Kidney (tissue), 14 donors: ENCODE data around the gene USP25. TPM values are rescaled to one million over a fixed set of nuclear protein-coding genes. Genes with fewer than 3 reads are reported as not detected.
A peak's percentile ranks its signal among the peaks of the same experiment; 100 is the strongest.

Experiments used
- DNase-seq, 5 donors: peaks; one replicate each; pipeline ENCODE4 v3.0.0-alpha.2; 2013 to 2020
- FAIRE-seq: peaks from 2 replicates; lab custom pipeline; 2012; peaks lifted over from hg19 to GRCh38; lab: Jason Lieb, UNC
- H3K27ac ChIP-seq, 2 donors: one replicate each; pipeline ENCODE4 v1.7.0; 2013; ENCODE audit warnings: low read depth in 2 of 2, low read length in 2 of 2, inconsistent platforms in 1 of 2
- H3K27me3 ChIP-seq: one replicate; pipeline ENCODE4 v1.7.1; 2013; ENCODE audit warnings: low read length, inconsistent platforms; ENCODE audit not compliant: control insufficient read depth, insufficient read depth
- H3K36me3 ChIP-seq, 3 donors: one replicate each; pipeline versions ENCODE4 v1.7.0 to v1.7.1; 2013; ENCODE audit warnings: low read length in 3 of 3, control low read depth in 1 of 3, inconsistent platforms in 1 of 3; ENCODE audit not compliant: insufficient read depth in 3 of 3, control insufficient read depth in 2 of 3
- H3K4me1 ChIP-seq, 3 donors: one replicate each; pipeline versions ENCODE4 v1.7.0 to v1.7.1; 2013; ENCODE audit warnings: low read length in 3 of 3, inconsistent platforms in 1 of 3, low read depth in 1 of 3; ENCODE audit not compliant: control insufficient read depth in 2 of 3, insufficient read depth in 2 of 3
- H3K4me3 ChIP-seq, 3 donors: one replicate each; pipeline versions ENCODE4 v1.7.0 to v1.8.1; 2013; ENCODE audit warnings: low read length in 3 of 3, control low read depth in 1 of 3, inconsistent platforms in 1 of 3
- H3K9ac ChIP-seq, 3 donors: one replicate each; pipeline versions ENCODE4 v1.7.0 to v1.7.1; 2013; ENCODE audit warnings: low read length in 3 of 3, control low read depth in 1 of 3, inconsistent platforms in 1 of 3
- H3K9me3 ChIP-seq, 3 donors: one replicate each; pipeline versions ENCODE4 v1.7.0 to v1.7.1; 2013; ENCODE audit warnings: low read length in 3 of 3, control low read depth in 1 of 3, inconsistent platforms in 1 of 3; ENCODE audit not compliant: control insufficient read depth in 2 of 3, insufficient read depth in 1 of 3
- intact Hi-C: fragments of 100-400 bp; cut with DNase I; formaldehyde crosslinking; loops from one replicate; pipeline ENCODE4 v1.11.1; 2022
- polyA plus RNA-seq: library from polyadenylated mRNA; stranded (reverse); fragments of 350-450 nt; fragmentation: Illumina TruSeq; extraction: RNeasy Lipid Tissue Mini Kit (QIAGEN cat#74804); gene quantifications from one replicate; pipeline ENCODE4 v1.2.3, GENCODE V29; 2014; ENCODE audit warnings: low read depth, low replicate concordance; ENCODE audit not compliant: insufficient read depth
- total RNA-seq: library from RNA; stranded (reverse); fragmentation: NEBNext Ultra II Directional; extraction: Animal tissue kit (Norgen Biotek cat#: 25700); gene quantifications from one replicate; pipeline ENCODE4 v1.2.1, GENCODE V29; 2021
- TF ChIP-seq, protein P1 (sequence below): IDR thresholded peaks from 3 replicates; pipeline ENCODE4 v1.5.1; 2012; ENCODE audit warnings: mild to moderate bottlenecking, moderate library complexity, borderline replicate concordance; ENCODE audit not compliant: insufficient read depth; ENCODE audit errors: extremely low read depth
- donor health status: control.
- donor health status: control.
- donor health status: control.
- donor health status: control.
- donor health status: control.
- donor health status: DM: yes; HTN: yes; CAD: no.
- donor health status: Normal renal cell carcinoma (clear cell type).

Gene USP25
- total and polyA plus RNA-seq, 2 donors from 2014 or later, result 14.0 to 51.6 TPM

- Histone ChIP-seq H3K4me1 (peaks cover 0 to 22% (median 4%) of the 10 kb centered on the region in 3 donors), H3K27ac (no peak overlapping the region), H3K36me3 (no peaks in the 10 kb centered on the region), H3K4me3 (no peak overlapping the region), H3K9me3 (no peaks in the 10 kb centered on the region), H3K9ac (no peak overlapping the region), H3K27me3 (no peaks in the 10 kb centered on the region)
- TF ChIP-seq, protein P1, sequence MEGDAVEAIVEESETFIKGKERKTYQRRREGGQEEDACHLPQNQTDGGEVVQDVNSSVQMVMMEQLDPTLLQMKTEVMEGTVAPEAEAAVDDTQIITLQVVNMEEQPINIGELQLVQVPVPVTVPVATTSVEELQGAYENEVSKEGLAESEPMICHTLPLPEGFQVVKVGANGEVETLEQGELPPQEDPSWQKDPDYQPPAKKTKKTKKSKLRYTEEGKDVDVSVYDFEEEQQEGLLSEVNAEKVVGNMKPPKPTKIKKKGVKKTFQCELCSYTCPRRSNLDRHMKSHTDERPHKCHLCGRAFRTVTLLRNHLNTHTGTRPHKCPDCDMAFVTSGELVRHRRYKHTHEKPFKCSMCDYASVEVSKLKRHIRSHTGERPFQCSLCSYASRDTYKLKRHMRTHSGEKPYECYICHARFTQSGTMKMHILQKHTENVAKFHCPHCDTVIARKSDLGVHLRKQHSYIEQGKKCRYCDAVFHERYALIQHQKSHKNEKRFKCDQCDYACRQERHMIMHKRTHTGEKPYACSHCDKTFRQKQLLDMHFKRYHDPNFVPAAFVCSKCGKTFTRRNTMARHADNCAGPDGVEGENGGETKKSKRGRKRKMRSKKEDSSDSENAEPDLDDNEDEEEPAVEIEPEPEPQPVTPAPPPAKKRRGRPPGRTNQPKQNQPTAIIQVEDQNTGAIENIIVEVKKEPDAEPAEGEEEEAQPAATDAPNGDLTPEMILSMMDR, result no peak
- FAIRE-seq (no peak), DNase-seq (no peak)
- intact Hi-C loops, result no loop called here
Observed at GRCh38 chr21:15763359-15763758, 33.6 kb downstream of the USP25 start.

- H3K9ac ChIP-seq, result no peak overlapping the region
- no peak overlapping the region for H3K27ac ChIP-seq
- intact Hi-C loops, result no loop called here
- no peak for DNase-seq
- FAIRE-seq, result no peak
- peaks cover 0 to 25% (median 4%) of the 10 kb centered on the region in 3 donors for H3K4me1 ChIP-seq
- no peaks in the 10 kb centered on the region for H3K9me3 ChIP-seq
- H3K27me3 ChIP-seq, result no peaks in the 10 kb centered on the region
- H3K36me3 ChIP-seq, result no peaks in the 10 kb centered on the region
- H3K4me3 ChIP-seq, result no peak overlapping the region
- TF ChIP-seq, protein P1, result no peak
Observed at GRCh38 chr21:15764878-15765277, 35.1 kb downstream of the USP25 start.

DNA sequence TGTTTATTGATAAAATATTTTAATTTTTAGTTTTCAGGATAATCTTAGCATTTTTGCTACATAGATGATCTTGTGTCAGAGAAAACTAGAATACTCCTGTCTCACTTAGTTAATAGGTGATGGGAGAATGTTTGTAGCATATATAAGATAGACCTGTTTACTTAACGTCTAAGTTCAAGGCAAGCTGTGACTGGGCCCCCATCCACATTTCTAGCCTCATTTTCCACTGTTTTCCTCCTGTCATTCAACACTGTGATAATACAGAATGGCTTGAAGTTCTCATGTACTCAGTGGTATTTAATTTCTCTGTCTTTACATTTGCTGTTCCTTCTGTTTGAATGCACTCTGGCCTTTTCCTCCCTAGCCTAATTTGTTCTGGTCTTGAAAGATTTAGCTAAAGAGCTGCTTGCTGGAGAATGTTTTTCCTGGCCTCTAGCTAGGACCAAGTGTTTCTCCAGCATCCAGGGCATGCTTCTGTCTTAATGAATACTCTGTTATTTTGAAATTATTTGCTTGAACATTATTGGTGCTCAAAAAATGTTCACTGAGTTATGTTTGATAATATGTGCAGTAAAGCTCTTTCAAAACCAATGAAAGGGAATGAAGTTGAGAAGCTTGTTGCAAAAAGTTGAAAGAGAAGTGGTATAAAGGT, 37.3 kb downstream of the USP25 start:
- intact Hi-C loops, result no loop called here

More for the DNA sequence above, 37.3 kb downstream of the USP25 start:
- H3K4me1 ChIP-seq, result peaks cover 0 to 21% (median 2%) of the 10 kb centered on the region in 3 donors
- H3K36me3 ChIP-seq, result no peaks in the 10 kb centered on the region
- no peak overlapping the region for H3K9ac ChIP-seq
- FAIRE-seq, result no peak
- no peaks in the 10 kb centered on the region for H3K9me3 ChIP-seq
- H3K27me3 ChIP-seq, result no peaks in the 10 kb centered on the region
- H3K27ac ChIP-seq, result no peak overlapping the region
- no peak overlapping the region for H3K4me3 ChIP-seq
- TF ChIP-seq, protein P1, result no peak
- peak in 2 of 5 donors; percentile 25 to 29 for DNase-seq
